ENCODE data around the gene ZMAT1. TPM values are rescaled to one million over a fixed set of nuclear protein-coding genes. Genes with fewer than 3 reads are reported as not detected.
"Not testable (repeated sequence)": the region's sequence is repeated elsewhere in the genome, so short reads cannot be mapped to it uniquely, and the experiment has no call there.

The ZMAT1 gene
- 4.1 and 9.1 TPM in 2 replicates for total RNA-seq (2014; rRNA removed; shearing (Covaris generic); ENCODE audit: low replicate concordance)

DNA sequence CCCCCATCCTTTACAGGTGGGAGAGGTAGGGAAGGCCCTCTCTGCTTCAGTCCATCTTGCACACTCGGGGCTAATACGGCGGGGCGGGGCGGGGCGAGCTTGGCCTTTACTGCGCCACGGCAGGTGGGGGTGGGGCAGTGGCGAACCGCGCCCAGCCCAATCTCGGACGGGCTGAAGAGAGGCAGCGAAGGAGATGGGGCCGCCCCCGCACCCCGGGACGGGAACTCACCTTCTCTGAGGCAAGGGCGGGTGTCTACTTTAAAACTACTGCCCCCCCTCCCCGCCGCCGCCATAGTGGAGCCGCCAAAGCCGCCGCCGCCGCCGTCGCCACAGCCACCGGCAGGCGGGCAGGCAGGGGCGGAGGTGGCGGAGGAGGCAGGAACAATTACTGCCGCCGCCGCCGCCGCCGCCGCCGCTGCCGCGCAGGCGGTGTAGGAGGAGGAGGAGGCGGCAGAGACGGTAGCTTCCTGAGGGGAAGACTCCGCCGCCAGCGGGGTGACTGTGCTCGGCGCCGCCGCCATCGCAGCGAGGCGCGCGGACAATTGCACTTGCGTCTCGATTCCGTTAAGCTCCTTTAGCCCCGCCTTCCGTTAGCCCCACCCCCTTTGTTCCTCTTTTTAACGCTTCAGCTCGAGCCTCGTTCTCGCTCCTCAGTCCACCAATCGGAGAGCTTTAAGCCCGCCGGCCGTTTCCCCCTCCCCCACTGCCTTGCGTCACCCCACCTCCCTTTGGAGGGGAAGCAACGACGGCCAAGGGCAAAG is at the start of gene ZMAT1:
Gene ZMAT1, minus strand, starts transcription at position 540 of the 761 bp plus-strand sequence. Its CDS starts 19 bp downstream, at position 521.
- peak within 1 kb of the TSS; percentile 66 for H3K4me3 ChIP-seq (ENCODE audit: low read length)
- peak; percentile 95 for DNase-seq
- H3K9ac ChIP-seq (ENCODE audit: low read length) = peak within 1 kb of the TSS; percentile 75
- peak within 1 kb of the TSS; percentile 74 for H3K4me2 ChIP-seq (ENCODE audit: low read depth, low read length, poor library complexity, severe bottlenecking)
- no peaks in the 10 kb centered on the region for H3K9me3 ChIP-seq (ENCODE audit: low read length)
- no peaks in the 10 kb centered on the region for H3K9me2 ChIP-seq (replicated peaks; ENCODE audit: insufficient read depth, low read length)
- no peaks in the 10 kb centered on the region for H3K36me3 ChIP-seq (ENCODE audit: insufficient read depth, low read length)
- no peaks in the 10 kb centered on the region for H3K27me3 ChIP-seq (ENCODE audit: low read length)
- peaks cover 11% of the 10 kb centered on the region for H3K4me1 ChIP-seq (ENCODE audit: low read length)
- no peaks in the 10 kb centered on the region for H3K79me2 ChIP-seq (ENCODE audit: low read length)
- H3K27ac ChIP-seq (ENCODE audit: low read length) = peak within 1 kb of the TSS; percentile 40; the same call in 1 of the 2 replicates
- no peak within 1 kb of the TSS; the same call in 1 of the 2 replicates for H2AFZ ChIP-seq (ENCODE audit: low read length)
- no peaks in the 10 kb centered on the region for H4K20me1 ChIP-seq (ENCODE audit: insufficient read depth, low read depth, low read length)

DNA sequence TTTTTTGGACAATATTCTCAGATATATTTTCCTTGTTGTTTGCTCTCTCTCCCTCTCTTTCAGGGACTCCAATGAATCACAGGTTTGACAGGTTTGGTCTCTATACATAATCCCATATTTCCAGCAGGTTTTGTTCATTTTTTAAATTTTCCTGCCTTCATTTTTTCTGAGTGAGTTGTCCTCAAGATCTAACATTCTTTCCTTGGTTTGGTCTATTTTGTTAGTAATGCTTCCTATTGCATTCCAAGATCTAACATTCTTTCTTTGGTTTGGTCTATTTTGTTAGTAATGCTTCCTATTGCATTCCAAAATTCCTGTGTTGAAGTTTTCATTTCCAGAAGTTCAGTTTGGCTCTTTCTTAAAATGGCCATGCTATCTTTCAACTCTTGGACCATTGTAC is 45.3 kb upstream of the ZMAT1 start:
- Histone ChIP-seq H3K4me3 (ENCODE audit: low read length) (no peak overlapping the region), H3K36me3 (ENCODE audit: insufficient read depth, low read length) (no peaks in the 10 kb centered on the region), H4K20me1 (ENCODE audit: insufficient read depth, low read depth, low read length) (no peaks in the 10 kb centered on the region), H3K9me2 (replicated peaks; ENCODE audit: insufficient read depth, low read length) (0 out of 2 replicates have a peak, but pooled peaks cover 3% of the 10 kb centered on the region), H3K27ac (ENCODE audit: low read length) (no peak overlapping the region), H3K4me1 (ENCODE audit: low read length) (no peaks in the 10 kb centered on the region), H3K27me3 (ENCODE audit: low read length) (no peaks in the 10 kb centered on the region), H2AFZ (ENCODE audit: low read length) (no peak overlapping the region), H3K9me3 (ENCODE audit: low read length) (no peaks in the 10 kb centered on the region), H3K4me2 (ENCODE audit: low read depth, low read length, poor library complexity, severe bottlenecking) (no peak overlapping the region), H3K9ac (ENCODE audit: low read length) (no peak overlapping the region), H3K79me2 (ENCODE audit: low read length) (no peaks in the 10 kb centered on the region)
- DNase-seq = no peak

DNA sequence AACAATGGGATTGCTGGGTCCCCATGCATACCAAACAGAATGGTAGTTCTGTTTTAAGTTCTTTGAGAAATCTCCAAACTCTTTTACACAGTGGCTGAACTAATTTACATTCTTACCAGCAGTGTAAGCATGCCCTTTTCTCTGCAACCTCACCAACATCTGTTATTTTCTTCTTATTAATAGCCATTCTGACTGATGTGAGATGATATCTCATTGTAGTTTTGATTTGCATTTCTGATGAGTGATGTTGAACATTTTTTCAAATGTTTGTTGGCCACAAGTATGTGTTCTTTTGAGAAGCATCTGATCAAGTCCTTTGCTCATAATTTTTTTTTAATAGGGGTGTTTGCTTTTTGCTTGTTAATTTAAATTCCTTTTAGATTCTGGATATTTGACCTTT is 41.2 kb upstream of the ZMAT1 start:
- Histone ChIP-seq H3K9me3 (ENCODE audit: low read length) (no peaks in the 10 kb centered on the region), H3K9me2 (replicated peaks; ENCODE audit: insufficient read depth, low read length) (no peaks in the 10 kb centered on the region), H3K4me2 (ENCODE audit: low read depth, low read length, poor library complexity, severe bottlenecking) (no peak overlapping the region), H3K9ac (ENCODE audit: low read length) (no peak overlapping the region), H3K4me3 (ENCODE audit: low read length) (no peak overlapping the region), H3K79me2 (ENCODE audit: low read length) (no peaks in the 10 kb centered on the region), H3K27ac (ENCODE audit: low read length) (no peak overlapping the region), H3K36me3 (ENCODE audit: insufficient read depth, low read length) (no peaks in the 10 kb centered on the region), H3K4me1 (ENCODE audit: low read length) (no peaks in the 10 kb centered on the region), H3K27me3 (ENCODE audit: low read length) (no peaks in the 10 kb centered on the region), H4K20me1 (ENCODE audit: insufficient read depth, low read depth, low read length) (no peaks in the 10 kb centered on the region), H2AFZ (ENCODE audit: low read length) (no peak overlapping the region)
- DNase-seq = no peak

DNA sequence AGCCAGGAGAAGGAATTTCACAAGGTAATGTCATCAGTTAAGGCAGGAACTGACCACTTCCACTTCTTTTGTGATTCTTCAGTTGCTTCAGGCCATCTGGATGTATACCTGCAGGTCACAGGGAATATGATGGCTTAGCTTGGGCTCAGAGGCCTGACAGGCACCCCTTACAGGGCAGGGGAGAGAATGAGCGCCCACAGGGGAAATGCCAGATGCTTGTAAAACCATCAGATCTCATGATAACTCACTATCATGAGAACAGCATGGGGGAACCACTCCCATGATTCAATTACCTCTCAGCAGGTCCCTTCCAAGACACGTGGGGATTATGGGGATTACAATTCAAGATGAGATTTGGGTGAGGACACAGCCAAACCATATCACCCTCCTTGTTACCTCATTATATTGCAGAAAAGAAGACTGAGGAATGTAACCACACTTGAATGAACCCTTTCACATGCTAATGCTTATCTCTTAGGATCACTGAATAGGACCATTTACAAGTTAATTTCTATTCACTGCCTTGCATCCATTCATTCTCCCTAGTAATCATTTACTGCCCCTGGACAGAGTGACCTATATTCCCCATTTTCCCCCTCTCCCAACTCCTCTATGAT is 33.2 kb upstream of the ZMAT1 start:
- H2AFZ ChIP-seq (ENCODE audit: low read length); H4K20me1 ChIP-seq (ENCODE audit: insufficient read depth, low read depth, low read length); H3K4me3 ChIP-seq (ENCODE audit: low read length); H3K9me2 ChIP-seq (replicated peaks; ENCODE audit: insufficient read depth, low read length); H3K27me3 ChIP-seq (ENCODE audit: low read length); H3K9me3 ChIP-seq (ENCODE audit: low read length); H3K9ac ChIP-seq (ENCODE audit: low read length); H3K36me3 ChIP-seq (ENCODE audit: insufficient read depth, low read length); DNase-seq; H3K4me1 ChIP-seq (ENCODE audit: low read length); H3K4me2 ChIP-seq (ENCODE audit: low read depth, low read length, poor library complexity, severe bottlenecking); H3K79me2 ChIP-seq (ENCODE audit: low read length); H3K27ac ChIP-seq (ENCODE audit: low read length): not testable (repeated sequence)

- no peak for DNase-seq
- Histone ChIP-seq H3K4me3 (ENCODE audit: low read length) (no peak overlapping the region), H3K36me3 (ENCODE audit: insufficient read depth, low read length) (no peaks in the 10 kb centered on the region), H3K79me2 (ENCODE audit: low read length) (no peaks in the 10 kb centered on the region), H4K20me1 (ENCODE audit: insufficient read depth, low read depth, low read length) (no peaks in the 10 kb centered on the region), H3K4me1 (ENCODE audit: low read length) (no peaks in the 10 kb centered on the region), H3K9me2 (replicated peaks; ENCODE audit: insufficient read depth, low read length) (0 out of 2 replicates have a peak, but pooled peaks cover 3% of the 10 kb centered on the region), H3K4me2 (ENCODE audit: low read depth, low read length, poor library complexity, severe bottlenecking) (no peak overlapping the region), H3K9ac (ENCODE audit: low read length) (no peak overlapping the region), H2AFZ (ENCODE audit: low read length) (no peak overlapping the region), H3K27ac (ENCODE audit: low read length) (no peak overlapping the region), H3K9me3 (ENCODE audit: low read length) (no peaks in the 10 kb centered on the region), H3K27me3 (ENCODE audit: low read length) (no peaks in the 10 kb centered on the region)
Measured at GRCh38 chrX:101958139-101958538, 26.3 kb upstream of the ZMAT1 start.

DNA sequence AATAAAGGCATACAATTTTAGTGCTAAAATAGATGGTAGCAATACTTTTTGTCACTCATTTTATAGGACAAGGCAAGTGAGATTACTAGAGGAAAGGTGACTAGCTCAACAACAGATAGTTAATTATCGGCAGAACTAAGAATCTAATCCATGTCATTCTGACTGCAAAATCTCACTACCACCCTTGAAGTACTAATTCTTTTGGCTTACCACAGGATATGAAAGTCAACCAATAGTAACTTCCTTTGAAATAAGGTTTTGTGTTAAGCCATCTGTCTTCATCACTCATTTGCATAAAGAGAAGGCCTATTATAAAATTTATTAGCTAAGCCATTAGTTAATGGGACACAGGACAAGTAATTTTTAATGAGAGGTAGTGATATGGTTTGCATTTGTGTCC is 25.3 kb upstream of the ZMAT1 start:
- H3K9me2 ChIP-seq (replicated peaks; ENCODE audit: insufficient read depth, low read length) = 0 out of 2 replicates have a peak, but pooled peaks cover under 1% of the 10 kb centered on the region
- H3K27me3 ChIP-seq (ENCODE audit: low read length) = no peaks in the 10 kb centered on the region
- no peak overlapping the region for H3K4me2 ChIP-seq (ENCODE audit: low read depth, low read length, poor library complexity, severe bottlenecking)
- no peaks in the 10 kb centered on the region for H3K9me3 ChIP-seq (ENCODE audit: low read length)
- H3K27ac ChIP-seq (ENCODE audit: low read length) = no peak overlapping the region
- H3K79me2 ChIP-seq (ENCODE audit: low read length) = no peaks in the 10 kb centered on the region
- H3K36me3 ChIP-seq (ENCODE audit: insufficient read depth, low read length) = no peaks in the 10 kb centered on the region
- H2AFZ ChIP-seq (ENCODE audit: low read length) = no peak overlapping the region
- no peak overlapping the region for H3K9ac ChIP-seq (ENCODE audit: low read length)
- H3K4me1 ChIP-seq (ENCODE audit: low read length) = no peaks in the 10 kb centered on the region
- no peak overlapping the region for H3K4me3 ChIP-seq (ENCODE audit: low read length)
- H4K20me1 ChIP-seq (ENCODE audit: insufficient read depth, low read depth, low read length) = no peaks in the 10 kb centered on the region
- DNase-seq = no peak

- Histone ChIP-seq H3K27ac (ENCODE audit: low read length) (no peak overlapping the region), H3K36me3 (ENCODE audit: insufficient read depth, low read length) (no peaks in the 10 kb centered on the region), H3K27me3 (ENCODE audit: low read length) (no peaks in the 10 kb centered on the region), H3K4me1 (ENCODE audit: low read length) (no peaks in the 10 kb centered on the region), H3K4me3 (ENCODE audit: low read length) (no peak overlapping the region), H3K9me3 (ENCODE audit: low read length) (no peaks in the 10 kb centered on the region), H3K79me2 (ENCODE audit: low read length) (no peaks in the 10 kb centered on the region), H2AFZ (ENCODE audit: low read length) (no peak overlapping the region), H3K9ac (ENCODE audit: low read length) (no peak overlapping the region), H3K9me2 (replicated peaks; ENCODE audit: insufficient read depth, low read length) (no peaks in the 10 kb centered on the region), H4K20me1 (ENCODE audit: insufficient read depth, low read depth, low read length) (no peaks in the 10 kb centered on the region), H3K4me2 (ENCODE audit: low read depth, low read length, poor library complexity, severe bottlenecking) (no peak overlapping the region)
- no peak for DNase-seq
Measured at GRCh38 chrX:101956556-101956955, 24.7 kb upstream of the ZMAT1 start.

DNA sequence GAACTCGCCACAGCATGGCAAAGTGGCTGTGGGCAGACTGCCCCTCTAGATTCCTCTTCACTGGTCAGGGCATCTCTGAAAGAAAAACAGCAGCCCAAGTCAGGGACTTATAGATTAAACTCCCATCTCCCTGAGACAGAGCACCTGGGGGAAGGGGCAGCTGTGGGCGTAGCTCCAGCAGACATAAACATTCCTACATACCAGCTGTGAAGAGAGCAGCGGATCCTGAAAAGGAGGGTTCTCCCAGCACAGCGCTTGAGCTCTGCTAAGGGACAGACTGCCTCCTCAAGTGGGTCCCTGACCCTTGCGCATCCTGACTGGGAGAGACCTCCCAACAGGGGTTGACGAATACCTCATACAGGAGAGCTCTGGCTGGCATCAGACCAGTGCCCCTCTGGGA is 18.8 kb upstream of the ZMAT1 start:
- Histone ChIP-seq H3K9me3 (ENCODE audit: low read length) (no peaks in the 10 kb centered on the region), H3K79me2 (ENCODE audit: low read length) (no peaks in the 10 kb centered on the region), H3K4me2 (ENCODE audit: low read depth, low read length, poor library complexity, severe bottlenecking) (no peak overlapping the region), H3K9me2 (replicated peaks; ENCODE audit: insufficient read depth, low read length) (no peaks in the 10 kb centered on the region), H3K4me1 (ENCODE audit: low read length) (0 out of 2 replicates have a peak, but pooled peaks cover 2% of the 10 kb centered on the region), H3K27ac (ENCODE audit: low read length) (no peak overlapping the region), H2AFZ (ENCODE audit: low read length) (no peak overlapping the region), H3K4me3 (ENCODE audit: low read length) (no peak overlapping the region), H3K36me3 (ENCODE audit: insufficient read depth, low read length) (no peaks in the 10 kb centered on the region), H4K20me1 (ENCODE audit: insufficient read depth, low read depth, low read length) (no peaks in the 10 kb centered on the region), H3K9ac (ENCODE audit: low read length) (no peak overlapping the region), H3K27me3 (ENCODE audit: low read length) (no peaks in the 10 kb centered on the region)
- DNase-seq = no peak

Data from Karpas-422 (cell line).